ENCODE data around the gene GUCY1A2.
"Not testable (repeated sequence)": the region's sequence is repeated elsewhere in the genome, so short reads cannot be mapped to it uniquely, and the experiment has no call there.

GUCY1A2 gene

DNA sequence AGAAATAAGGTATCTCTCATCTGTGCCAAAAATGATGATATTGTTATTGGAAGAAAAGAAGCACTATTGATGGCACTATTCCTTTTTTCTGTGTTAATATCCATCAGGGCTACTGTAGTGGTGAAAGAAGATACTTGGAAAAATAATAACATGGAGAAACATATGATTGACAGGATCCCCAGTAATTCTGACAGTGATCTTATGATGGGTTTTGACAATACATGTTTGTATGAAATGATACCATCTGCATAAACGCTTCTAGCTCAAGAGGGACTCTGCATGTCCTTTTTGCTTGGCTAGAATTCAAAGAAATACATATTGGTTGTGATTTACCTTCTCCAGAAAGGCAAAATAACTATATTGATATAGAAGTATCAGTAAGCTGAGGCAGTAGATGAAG is 178.1 kb downstream of the GUCY1A2 start:
- Histone ChIP-seq H3K27me3 (replicated peaks; ENCODE audit: control insufficient read depth, insufficient read depth, low read length) (no peaks in the 10 kb centered on the region), H3K36me3 (ENCODE audit: control insufficient read depth, insufficient read depth, low read length) (no peaks in the 10 kb centered on the region), H3K4me3 (replicated peaks; ENCODE audit: low read depth, low read length) (no peak overlapping the region)
- TF ChIP-seq, protein P1, sequence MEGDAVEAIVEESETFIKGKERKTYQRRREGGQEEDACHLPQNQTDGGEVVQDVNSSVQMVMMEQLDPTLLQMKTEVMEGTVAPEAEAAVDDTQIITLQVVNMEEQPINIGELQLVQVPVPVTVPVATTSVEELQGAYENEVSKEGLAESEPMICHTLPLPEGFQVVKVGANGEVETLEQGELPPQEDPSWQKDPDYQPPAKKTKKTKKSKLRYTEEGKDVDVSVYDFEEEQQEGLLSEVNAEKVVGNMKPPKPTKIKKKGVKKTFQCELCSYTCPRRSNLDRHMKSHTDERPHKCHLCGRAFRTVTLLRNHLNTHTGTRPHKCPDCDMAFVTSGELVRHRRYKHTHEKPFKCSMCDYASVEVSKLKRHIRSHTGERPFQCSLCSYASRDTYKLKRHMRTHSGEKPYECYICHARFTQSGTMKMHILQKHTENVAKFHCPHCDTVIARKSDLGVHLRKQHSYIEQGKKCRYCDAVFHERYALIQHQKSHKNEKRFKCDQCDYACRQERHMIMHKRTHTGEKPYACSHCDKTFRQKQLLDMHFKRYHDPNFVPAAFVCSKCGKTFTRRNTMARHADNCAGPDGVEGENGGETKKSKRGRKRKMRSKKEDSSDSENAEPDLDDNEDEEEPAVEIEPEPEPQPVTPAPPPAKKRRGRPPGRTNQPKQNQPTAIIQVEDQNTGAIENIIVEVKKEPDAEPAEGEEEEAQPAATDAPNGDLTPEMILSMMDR (IDR thresholded peaks at IDR 0.05; ENCODE audit: insufficient read depth, low read length, poor library complexity, severe bottlenecking): no peak
- no peak for DNase-seq (ENCODE audit: extremely low read depth, insufficient read length)

DNA sequence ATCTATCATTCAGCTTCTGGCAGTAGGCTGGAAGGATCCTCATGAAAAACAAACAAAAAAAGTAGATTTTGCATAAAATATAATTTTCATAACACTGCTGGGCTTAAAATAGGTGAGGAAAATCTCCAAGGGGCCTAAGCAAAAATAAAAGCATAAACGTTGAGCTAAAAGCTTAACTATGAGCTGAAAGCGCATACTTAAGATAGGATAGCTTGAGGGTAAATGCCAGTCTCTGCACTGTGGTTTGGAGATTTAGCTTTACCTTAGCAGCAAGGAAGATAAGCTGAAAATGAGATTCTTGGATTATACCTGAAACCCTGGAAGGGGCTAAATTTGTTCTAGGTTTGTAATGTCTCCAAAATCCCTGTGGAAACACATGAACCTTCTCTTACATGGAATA is 183.7 kb downstream of the GUCY1A2 start:
- H3K27me3 ChIP-seq (replicated peaks; ENCODE audit: control insufficient read depth, insufficient read depth, low read length): no peaks in the 10 kb centered on the region
- TF ChIP-seq, protein P1 (IDR thresholded peaks at IDR 0.05; ENCODE audit: insufficient read depth, low read length, poor library complexity, severe bottlenecking): no peak
- no peak overlapping the region for H3K4me3 ChIP-seq (replicated peaks; ENCODE audit: low read depth, low read length)

DNA sequence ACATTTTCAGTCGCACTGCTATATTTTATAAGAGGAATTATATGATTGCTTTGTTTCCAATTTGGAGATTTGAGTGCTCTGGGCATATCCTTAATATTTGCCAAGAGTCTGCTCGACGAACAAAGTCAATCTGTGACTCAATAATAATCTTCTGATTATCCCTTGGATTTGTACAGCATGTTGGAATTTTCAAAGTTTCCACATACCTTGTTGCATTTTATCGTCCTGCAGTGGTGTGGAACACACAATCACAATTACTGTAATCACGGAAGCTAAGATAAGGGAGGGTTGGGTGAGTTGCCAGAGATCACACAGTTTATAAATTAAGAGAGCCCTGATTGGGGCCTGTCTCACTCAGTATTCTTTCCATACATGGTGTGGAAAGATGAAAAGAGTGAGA is 189.3 kb downstream of the GUCY1A2 start:
- no peak for DNase-seq (ENCODE audit: extremely low read depth, insufficient read length)
- no peaks in the 10 kb centered on the region for H3K36me3 ChIP-seq (ENCODE audit: control insufficient read depth, insufficient read depth, low read length)
- TF ChIP-seq, protein P1 (IDR thresholded peaks at IDR 0.05; ENCODE audit: insufficient read depth, low read length, poor library complexity, severe bottlenecking): no peak
- H3K4me3 ChIP-seq (replicated peaks; ENCODE audit: low read depth, low read length): no peak overlapping the region
- no peaks in the 10 kb centered on the region for H3K27me3 ChIP-seq (replicated peaks; ENCODE audit: control insufficient read depth, insufficient read depth, low read length)

More for the DNA sequence above, 183.7 kb downstream of the GUCY1A2 start:
- DNase-seq (ENCODE audit: extremely low read depth, insufficient read length): no peak
- H3K36me3 ChIP-seq (ENCODE audit: control insufficient read depth, insufficient read depth, low read length): no peaks in the 10 kb centered on the region

DNA sequence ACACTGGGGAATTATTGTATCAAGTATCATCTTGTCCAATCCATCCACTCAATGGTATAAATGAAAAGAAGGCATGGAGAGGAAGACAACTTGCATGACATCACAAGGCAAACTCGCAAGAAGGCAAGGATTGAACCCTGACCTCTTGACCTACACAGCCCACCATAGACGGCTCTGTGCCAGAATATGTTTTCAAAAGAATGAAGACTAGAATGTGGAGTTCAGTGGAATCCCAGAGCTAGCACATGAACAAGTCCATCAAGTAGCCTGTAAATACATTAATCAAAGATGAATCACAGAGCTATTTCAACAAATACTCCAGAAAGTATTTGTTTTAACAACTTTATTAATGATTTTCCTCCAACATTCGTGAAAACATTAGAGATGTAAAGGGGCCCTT is 189.7 kb downstream of the GUCY1A2 start:
- no peaks in the 10 kb centered on the region for H3K36me3 ChIP-seq (ENCODE audit: control insufficient read depth, insufficient read depth, low read length)
- H3K4me3 ChIP-seq (replicated peaks; ENCODE audit: low read depth, low read length): no peak overlapping the region
- TF ChIP-seq, protein P1 (IDR thresholded peaks at IDR 0.05; ENCODE audit: insufficient read depth, low read length, poor library complexity, severe bottlenecking): no peak
- DNase-seq (ENCODE audit: extremely low read depth, insufficient read length): no peak
- H3K27me3 ChIP-seq (replicated peaks; ENCODE audit: control insufficient read depth, insufficient read depth, low read length): no peaks in the 10 kb centered on the region

DNA sequence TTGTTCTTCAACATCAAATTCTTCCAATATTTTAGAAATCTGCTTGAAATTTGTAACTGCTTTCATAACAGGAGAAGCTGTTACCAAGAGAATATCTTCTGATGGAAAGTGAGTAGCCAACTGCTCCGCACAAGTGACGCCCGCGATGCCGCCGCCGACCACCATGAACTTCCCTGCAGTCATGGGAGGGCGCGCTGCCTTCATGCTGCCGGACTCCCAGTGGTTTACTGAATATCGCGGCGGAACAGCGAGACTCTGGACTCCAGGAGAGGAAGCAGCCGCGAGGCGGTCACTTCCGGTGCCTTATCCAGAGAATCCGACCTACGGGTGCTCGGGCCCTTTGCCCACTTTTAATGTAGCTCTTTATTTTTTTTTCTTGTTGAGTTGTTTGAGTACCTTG is 190.6 kb downstream of the GUCY1A2 start:
- TF ChIP-seq, protein P1 (IDR thresholded peaks at IDR 0.05; ENCODE audit: insufficient read depth, low read length, poor library complexity, severe bottlenecking): no peak
- DNase-seq (ENCODE audit: extremely low read depth, insufficient read length): no peak
- no peaks in the 10 kb centered on the region for H3K36me3 ChIP-seq (ENCODE audit: control insufficient read depth, insufficient read depth, low read length)
- H3K27me3 ChIP-seq (replicated peaks; ENCODE audit: control insufficient read depth, insufficient read depth, low read length): no peaks in the 10 kb centered on the region
- H3K4me3 ChIP-seq (replicated peaks; ENCODE audit: low read depth, low read length): no peak overlapping the region

DNA sequence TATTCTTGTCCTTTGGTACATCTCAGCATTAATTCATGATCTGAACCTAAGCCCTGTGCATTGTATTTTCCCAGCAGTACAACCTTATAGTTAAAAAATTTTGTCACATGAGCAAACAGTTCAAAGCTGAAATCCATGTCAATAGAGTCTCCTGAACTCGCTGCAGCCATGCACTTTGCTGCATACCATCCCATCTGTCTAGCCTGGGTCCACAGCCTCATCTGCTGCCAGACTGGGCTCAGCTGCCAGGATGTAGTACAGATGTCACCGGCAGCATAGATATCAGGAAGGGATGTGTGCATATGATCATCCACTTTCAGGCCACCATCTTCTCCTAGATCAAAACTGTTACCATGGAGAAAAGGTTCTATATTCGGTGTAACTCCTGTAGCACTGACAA is 191.7 kb downstream of the GUCY1A2 start:
- not testable (repeated sequence) for H3K36me3 ChIP-seq (ENCODE audit: control insufficient read depth, insufficient read depth, low read length); DNase-seq (ENCODE audit: extremely low read depth, insufficient read length); H3K27me3 ChIP-seq (replicated peaks; ENCODE audit: control insufficient read depth, insufficient read depth, low read length); H3K4me3 ChIP-seq (replicated peaks; ENCODE audit: low read depth, low read length)
